ENCODE results near the gene TANGO6.

- TF ChIP-seq CTCF (IDR thresholded peaks at IDR 0.05), result no peak
- no peak for TF ChIP-seq EP300 (IDR thresholded peaks at IDR 0.05)
- no peak for TF ChIP-seq POLR2A (IDR thresholded peaks at IDR 0.05)
These were observed 265.5 kb downstream of the TANGO6 start for GRCh38 chr16:69108905-69109252.

All from ovary (tissue), 3 donors.